ENCODE measurements around the gene WWC1.

DNA sequence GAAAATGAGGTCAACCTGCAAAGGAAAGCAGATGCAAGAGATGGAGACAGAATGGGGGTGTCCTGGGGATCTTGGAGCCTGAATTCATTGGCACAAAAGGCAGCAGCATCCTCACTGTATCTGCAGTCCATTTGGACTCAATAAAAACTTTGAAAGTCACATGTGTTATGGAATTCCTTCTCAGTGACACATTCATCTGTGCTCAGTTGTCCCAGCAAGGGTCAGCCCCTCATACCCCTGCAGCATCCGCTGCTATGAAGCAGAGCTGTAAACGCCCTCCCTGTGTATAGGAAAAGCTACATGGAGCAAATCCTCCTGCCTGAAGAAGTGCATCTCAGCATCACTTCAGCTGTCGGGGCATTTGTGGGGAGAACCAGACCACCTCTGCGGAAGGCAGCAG, 180.3 kb downstream of the WWC1 start:
- TF ChIP-seq EP300 (IDR thresholded peaks at IDR 0.05; ENCODE audit: borderline replicate concordance in 1 of 2, control insufficient read depth in 1 of 2, low read depth in 2 of 2, low read length in 2 of 2) = no peak
- TF ChIP-seq ZBTB33 (IDR thresholded peaks at IDR 0.05) = no peak
- no peak for TF ChIP-seq NBN (IDR thresholded peaks at IDR 0.05)
- no peak for TF ChIP-seq YY1 (IDR thresholded peaks at IDR 0.05; ENCODE audit: low read depth, low read length)
- TF ChIP-seq, protein P1, sequence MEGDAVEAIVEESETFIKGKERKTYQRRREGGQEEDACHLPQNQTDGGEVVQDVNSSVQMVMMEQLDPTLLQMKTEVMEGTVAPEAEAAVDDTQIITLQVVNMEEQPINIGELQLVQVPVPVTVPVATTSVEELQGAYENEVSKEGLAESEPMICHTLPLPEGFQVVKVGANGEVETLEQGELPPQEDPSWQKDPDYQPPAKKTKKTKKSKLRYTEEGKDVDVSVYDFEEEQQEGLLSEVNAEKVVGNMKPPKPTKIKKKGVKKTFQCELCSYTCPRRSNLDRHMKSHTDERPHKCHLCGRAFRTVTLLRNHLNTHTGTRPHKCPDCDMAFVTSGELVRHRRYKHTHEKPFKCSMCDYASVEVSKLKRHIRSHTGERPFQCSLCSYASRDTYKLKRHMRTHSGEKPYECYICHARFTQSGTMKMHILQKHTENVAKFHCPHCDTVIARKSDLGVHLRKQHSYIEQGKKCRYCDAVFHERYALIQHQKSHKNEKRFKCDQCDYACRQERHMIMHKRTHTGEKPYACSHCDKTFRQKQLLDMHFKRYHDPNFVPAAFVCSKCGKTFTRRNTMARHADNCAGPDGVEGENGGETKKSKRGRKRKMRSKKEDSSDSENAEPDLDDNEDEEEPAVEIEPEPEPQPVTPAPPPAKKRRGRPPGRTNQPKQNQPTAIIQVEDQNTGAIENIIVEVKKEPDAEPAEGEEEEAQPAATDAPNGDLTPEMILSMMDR (IDR thresholded peaks at IDR 0.05 in 2 of 3, conservative IDR thresholded peaks at IDR 0.05 in 1 of 3; ENCODE audit: control insufficient read depth in 2 of 3, extremely low read depth in 1 of 3, insufficient read depth in 1 of 3, low read depth in 3 of 3, low read length in 3 of 3) = no peak
- TF ChIP-seq, protein P2, sequence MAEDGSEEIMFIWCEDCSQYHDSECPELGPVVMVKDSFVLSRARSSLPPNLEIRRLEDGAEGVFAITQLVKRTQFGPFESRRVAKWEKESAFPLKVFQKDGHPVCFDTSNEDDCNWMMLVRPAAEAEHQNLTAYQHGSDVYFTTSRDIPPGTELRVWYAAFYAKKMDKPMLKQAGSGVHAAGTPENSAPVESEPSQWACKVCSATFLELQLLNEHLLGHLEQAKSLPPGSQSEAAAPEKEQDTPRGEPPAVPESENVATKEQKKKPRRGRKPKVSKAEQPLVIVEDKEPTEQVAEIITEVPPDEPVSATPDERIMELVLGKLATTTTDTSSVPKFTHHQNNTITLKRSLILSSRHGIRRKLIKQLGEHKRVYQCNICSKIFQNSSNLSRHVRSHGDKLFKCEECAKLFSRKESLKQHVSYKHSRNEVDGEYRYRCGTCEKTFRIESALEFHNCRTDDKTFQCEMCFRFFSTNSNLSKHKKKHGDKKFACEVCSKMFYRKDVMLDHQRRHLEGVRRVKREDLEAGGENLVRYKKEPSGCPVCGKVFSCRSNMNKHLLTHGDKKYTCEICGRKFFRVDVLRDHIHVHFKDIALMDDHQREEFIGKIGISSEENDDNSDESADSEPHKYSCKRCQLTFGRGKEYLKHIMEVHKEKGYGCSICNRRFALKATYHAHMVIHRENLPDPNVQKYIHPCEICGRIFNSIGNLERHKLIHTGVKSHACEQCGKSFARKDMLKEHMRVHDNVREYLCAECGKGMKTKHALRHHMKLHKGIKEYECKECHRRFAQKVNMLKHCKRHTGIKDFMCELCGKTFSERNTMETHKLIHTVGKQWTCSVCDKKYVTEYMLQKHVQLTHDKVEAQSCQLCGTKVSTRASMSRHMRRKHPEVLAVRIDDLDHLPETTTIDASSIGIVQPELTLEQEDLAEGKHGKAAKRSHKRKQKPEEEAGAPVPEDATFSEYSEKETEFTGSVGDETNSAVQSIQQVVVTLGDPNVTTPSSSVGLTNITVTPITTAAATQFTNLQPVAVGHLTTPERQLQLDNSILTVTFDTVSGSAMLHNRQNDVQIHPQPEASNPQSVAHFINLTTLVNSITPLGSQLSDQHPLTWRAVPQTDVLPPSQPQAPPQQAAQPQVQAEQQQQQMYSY (CRISPR knock-in tag; IDR thresholded peaks at IDR 0.05) = no peak
- TF ChIP-seq POLR2AphosphoS5 (IDR thresholded peaks at IDR 0.05; ENCODE audit: low read length) = no peak
